Smooth muscle cell (in vitro differentiated cells): Measurements from ENCODE around the gene STARD8. TPM values are rescaled to one million over a fixed set of nuclear protein-coding genes. Genes with fewer than 3 reads are reported as not detected.
"Not testable (repeated sequence)": the region's sequence is repeated elsewhere in the genome, so short reads cannot be mapped to it uniquely, and the experiment has no call there.

Source experiments
- DNase-seq: peaks from one replicate; lab custom pipeline; 2025; ENCODE audit not compliant: unreplicated experiment; lab: John Stamatoyannopoulos, UW
- H2AFZ ChIP-seq: fragments of 200-600 bp; sonication (generic); 2 replicates; pipeline ENCODE4 v1.6.0; 2016; ENCODE audit warnings: antibody characterized with exemption, low read depth, mild to moderate bottlenecking
- H3F3A ChIP-seq: fragments of 200-600 bp; sonication (generic); 2 replicates; pipeline ENCODE4 v1.6.0; 2017; ENCODE audit warnings: antibody characterized with exemption, low read depth
- H3K27ac ChIP-seq: fragments of 200-600 bp; sonication (generic); 2 replicates; pipeline ENCODE4 v1.5.1; 2016; ENCODE audit warnings: low read depth, mild to moderate bottlenecking
- H3K27me3 ChIP-seq: fragments of 200-600 bp; sonication (generic); 2 replicates; pipeline ENCODE4 v1.6.1; 2016; ENCODE audit warnings: low read depth, mild to moderate bottlenecking
- H3K36me3 ChIP-seq: fragments of 200-600 bp; sonication (generic); 2 replicates; pipeline ENCODE4 v1.5.1; 2016; ENCODE audit warnings: low read depth
- H3K4me1 ChIP-seq: fragments of 200-600 bp; sonication (generic); 2 replicates; pipeline ENCODE4 v1.5.1; 2016; ENCODE audit warnings: low read depth
- H3K4me2 ChIP-seq: fragments of 200-600 bp; sonication (generic); 2 replicates; pipeline ENCODE4 v1.6.0; 2016; ENCODE audit warnings: mild to moderate bottlenecking
- H3K4me3 ChIP-seq: fragments of 200-600 bp; sonication (generic); 2 replicates; pipeline ENCODE4 v1.5.1; 2016; ENCODE audit warnings: mild to moderate bottlenecking
- H3K79me2 ChIP-seq: fragments of 200-600 bp; sonication (generic); 2 replicates; pipeline ENCODE4 v1.6.0; 2016; ENCODE audit warnings: low read depth, mild to moderate bottlenecking
- H3K9ac ChIP-seq: fragments of 200-600 bp; sonication (generic); 2 replicates; pipeline ENCODE4 v1.6.0; 2016; ENCODE audit warnings: low read depth
- H3K9me3 ChIP-seq: fragments of 200-600 bp; sonication (generic); replicated peaks from 2 replicates; pipeline ENCODE4 v1.5.1; 2016; ENCODE audit warnings: low read depth
- H4K20me1 ChIP-seq: fragments of 200-600 bp; sonication (generic); 2 replicates; pipeline ENCODE4 v1.6.0; 2016; ENCODE audit warnings: low read depth
- WGBS: methylation state at CpG from one replicate; pipeline ENCODE4 v1.1.7; 2016; ENCODE audit warnings: low lambda C conversion rate; 5-methylcytosine and 5-hydroxymethylcytosine counted together
- polyA plus RNA-seq: library from polyadenylated mRNA; unstranded; fragments of >200 nt; fragmentation: Nextera tagmentation; extraction: Ambion mirVana; gene quantifications from 2 replicates; pipeline ENCODE4 v1.2.1, GENCODE V29; 2016
- total RNA-seq: library from RNA; depleted of rRNA; stranded (reverse); fragments of >200 nt; gene quantifications from 2 replicates; pipeline ENCODE4 v1.2.3, GENCODE V29; 2014
- TF ChIP-seq, protein P1 (sequence below): fragments of 200-600 bp; sonication (generic); IDR thresholded peaks from 2 replicates; pipeline ENCODE4 v1.5.1; 2017; ENCODE audit warnings: borderline replicate concordance, mild to moderate bottlenecking, antibody characterized with exemption; ENCODE audit not compliant: insufficient read depth, poor library complexity, severe bottlenecking

Gene STARD8
- total and polyA plus RNA-seq, 2 experiments from 2014 or later: 0.27 to 0.38 TPM

DNA sequence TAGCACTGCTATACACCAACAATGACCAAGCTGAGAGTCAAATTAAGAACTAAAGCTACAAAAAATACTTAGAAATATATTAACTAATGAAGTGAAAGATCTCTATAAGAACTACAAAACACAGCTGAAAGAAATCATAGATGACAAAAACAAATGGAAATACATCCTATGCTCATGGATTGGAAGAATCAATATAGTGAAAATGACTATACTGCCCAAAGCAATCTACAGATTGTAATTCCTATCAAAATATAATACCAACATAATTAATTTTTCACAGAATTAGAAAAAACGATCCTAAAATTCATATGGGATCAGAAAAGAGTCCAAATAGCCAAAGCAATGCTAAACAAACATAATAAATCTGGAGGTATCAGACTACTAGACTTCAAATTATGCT lies 87.8 kb downstream of the STARD8 start:
- Histone ChIP-seq H3K79me2 (no peaks in the 10 kb centered on the region), H3K4me1 (no peaks in the 10 kb centered on the region), H3K36me3 (no peaks in the 10 kb centered on the region), H3K9me3 (no peaks in the 10 kb centered on the region), H3K4me3 (no peak overlapping the region), H3F3A (no peaks in the 10 kb centered on the region), H3K9ac (no peak overlapping the region), H3K27me3 (no peaks in the 10 kb centered on the region), H2AFZ (no peak overlapping the region), H4K20me1 (no peaks in the 10 kb centered on the region), H3K4me2 (no peak overlapping the region), H3K27ac (no peak overlapping the region)
- TF ChIP-seq, protein P1, sequence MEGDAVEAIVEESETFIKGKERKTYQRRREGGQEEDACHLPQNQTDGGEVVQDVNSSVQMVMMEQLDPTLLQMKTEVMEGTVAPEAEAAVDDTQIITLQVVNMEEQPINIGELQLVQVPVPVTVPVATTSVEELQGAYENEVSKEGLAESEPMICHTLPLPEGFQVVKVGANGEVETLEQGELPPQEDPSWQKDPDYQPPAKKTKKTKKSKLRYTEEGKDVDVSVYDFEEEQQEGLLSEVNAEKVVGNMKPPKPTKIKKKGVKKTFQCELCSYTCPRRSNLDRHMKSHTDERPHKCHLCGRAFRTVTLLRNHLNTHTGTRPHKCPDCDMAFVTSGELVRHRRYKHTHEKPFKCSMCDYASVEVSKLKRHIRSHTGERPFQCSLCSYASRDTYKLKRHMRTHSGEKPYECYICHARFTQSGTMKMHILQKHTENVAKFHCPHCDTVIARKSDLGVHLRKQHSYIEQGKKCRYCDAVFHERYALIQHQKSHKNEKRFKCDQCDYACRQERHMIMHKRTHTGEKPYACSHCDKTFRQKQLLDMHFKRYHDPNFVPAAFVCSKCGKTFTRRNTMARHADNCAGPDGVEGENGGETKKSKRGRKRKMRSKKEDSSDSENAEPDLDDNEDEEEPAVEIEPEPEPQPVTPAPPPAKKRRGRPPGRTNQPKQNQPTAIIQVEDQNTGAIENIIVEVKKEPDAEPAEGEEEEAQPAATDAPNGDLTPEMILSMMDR: no peak
- DNase-seq: no peak
- 16% methylated on average over 1 of the region's 1 CpG for WGBS

DNA sequence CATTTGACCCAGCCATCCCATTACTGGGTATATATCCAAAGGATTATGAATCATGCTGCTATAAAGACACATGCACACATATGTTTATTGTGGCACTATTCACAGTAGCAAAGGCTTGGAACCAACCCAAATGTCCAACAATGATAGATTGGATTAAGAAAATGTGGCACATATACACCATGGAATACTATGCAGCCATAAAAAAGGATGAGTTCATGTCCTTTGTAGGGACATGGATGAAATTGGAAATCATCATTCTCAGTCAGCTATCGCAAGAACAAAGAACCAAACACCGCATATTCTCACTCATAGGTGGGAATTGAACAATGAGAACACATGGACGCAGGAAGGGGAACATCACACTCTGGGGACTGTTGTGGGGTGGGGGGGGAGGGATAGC lies 94.4 kb downstream of the STARD8 start:
- 83% methylated on average over 3 of the region's 3 CpGs for WGBS
- H3K9me3 ChIP-seq, H3K36me3 ChIP-seq, H3K27me3 ChIP-seq, H4K20me1 ChIP-seq, H3K4me1 ChIP-seq, DNase-seq, H3K4me3 ChIP-seq, H3K4me2 ChIP-seq, H3K27ac ChIP-seq, H3F3A ChIP-seq, H3K9ac ChIP-seq, H3K79me2 ChIP-seq, H2AFZ ChIP-seq: not testable (repeated sequence)

DNA sequence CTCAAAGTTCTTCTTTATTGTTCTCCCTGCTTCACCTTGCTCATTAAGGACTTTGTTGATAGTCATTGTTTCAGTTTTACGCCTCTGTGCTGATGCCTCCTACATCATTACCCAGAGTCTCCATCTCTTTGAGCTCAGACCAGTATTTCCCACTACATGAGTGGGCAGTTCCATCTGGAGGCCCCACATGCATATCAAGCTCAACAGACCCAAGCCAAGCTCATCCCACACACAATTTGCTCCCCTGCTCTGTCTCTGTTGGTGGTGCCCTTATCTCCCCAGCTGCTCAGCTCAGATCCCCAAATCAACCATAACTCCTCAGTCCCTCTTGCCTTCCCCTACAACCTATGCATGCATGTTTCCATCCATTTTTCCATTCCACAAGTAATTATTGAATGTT lies 96.3 kb downstream of the STARD8 start:
- DNase-seq: no peak
- Histone ChIP-seq H3K4me2 (no peak overlapping the region), H4K20me1 (no peaks in the 10 kb centered on the region), H3F3A (no peaks in the 10 kb centered on the region), H3K27ac (no peak overlapping the region), H3K27me3 (no peaks in the 10 kb centered on the region), H3K9ac (no peak overlapping the region), H3K9me3 (no peaks in the 10 kb centered on the region), H3K36me3 (no peaks in the 10 kb centered on the region), H3K79me2 (no peaks in the 10 kb centered on the region), H2AFZ (no peak overlapping the region), H3K4me3 (no peak overlapping the region), H3K4me1 (no peaks in the 10 kb centered on the region)
- WGBS: 82% methylated on average over 1 of the region's 1 CpG
- TF ChIP-seq, protein P1: no peak

DNA sequence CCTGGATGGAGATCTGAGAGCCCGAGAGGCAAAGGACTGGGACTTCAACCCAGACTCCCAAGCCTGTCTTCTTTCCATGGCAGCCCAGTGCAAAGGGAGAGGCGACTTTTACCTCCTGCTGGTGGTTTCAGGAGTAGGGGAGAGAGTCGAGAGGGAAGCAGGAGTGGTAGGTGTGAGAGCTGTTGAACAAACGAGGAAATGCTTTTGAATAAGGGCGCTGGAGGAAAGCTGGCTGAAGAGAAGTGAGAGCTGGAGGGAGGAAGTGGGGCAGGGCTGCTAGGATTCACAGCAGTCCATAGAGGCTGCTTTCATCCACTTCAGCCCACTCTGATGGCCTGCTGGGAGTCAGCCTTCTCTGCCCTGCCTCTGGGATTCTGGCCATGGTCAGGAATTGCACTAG lies 99.5 kb downstream of the STARD8 start:
- Histone ChIP-seq H3K4me2 (no peak overlapping the region), H3F3A (no peaks in the 10 kb centered on the region), H2AFZ (no peak overlapping the region), H3K9me3 (no peaks in the 10 kb centered on the region), H4K20me1 (no peaks in the 10 kb centered on the region), H3K4me3 (no peak overlapping the region), H3K4me1 (no peaks in the 10 kb centered on the region), H3K36me3 (no peaks in the 10 kb centered on the region), H3K27ac (no peak overlapping the region), H3K9ac (no peak overlapping the region), H3K79me2 (no peaks in the 10 kb centered on the region), H3K27me3 (no peaks in the 10 kb centered on the region)
- WGBS: 64% methylated on average over 5 of the region's 5 CpGs
- DNase-seq: no peak
- TF ChIP-seq, protein P1: no peak
